Ureter (tissue), 1 donor: ENCODE results near the gene CPNE8. TPM values are rescaled to one million over a fixed set of nuclear protein-coding genes. Genes with fewer than 3 reads are reported as not detected.

Experiments used
- DNase-seq: peaks from one replicate; pipeline ENCODE4 v3.0.0-alpha.2; 2020; ENCODE audit warnings: low spot score
- total RNA-seq: library from RNA; stranded (reverse); gene quantifications from one replicate; pipeline ENCODE4 v1.2.4, GENCODE V29; 2023
- donor health status: DM: yes; HTN: yes; CAD: no.

Gene CPNE8
- total RNA-seq, 1 donor from 2014 or later, result 20.4 TPM

DNA sequence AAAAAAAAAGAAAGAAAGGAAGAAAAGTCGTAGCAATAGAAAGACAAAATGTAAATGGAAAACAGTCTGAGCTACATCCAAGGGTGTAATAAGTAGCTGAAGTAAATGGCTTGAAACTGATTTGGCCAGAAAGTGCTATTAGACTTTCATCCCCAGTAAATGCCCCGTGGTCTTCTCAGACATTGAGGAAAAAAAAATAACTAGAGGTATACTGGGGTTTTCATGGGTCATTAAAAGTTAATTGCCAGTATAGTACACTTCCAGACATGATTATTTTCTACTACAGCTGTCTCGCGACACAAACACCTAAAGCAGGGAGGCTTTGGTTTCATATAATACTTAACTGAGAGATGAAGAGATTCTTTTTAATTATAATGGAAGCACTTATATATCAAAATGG, 271.9 kb downstream of the CPNE8 start:
- no peak for DNase-seq

DNA sequence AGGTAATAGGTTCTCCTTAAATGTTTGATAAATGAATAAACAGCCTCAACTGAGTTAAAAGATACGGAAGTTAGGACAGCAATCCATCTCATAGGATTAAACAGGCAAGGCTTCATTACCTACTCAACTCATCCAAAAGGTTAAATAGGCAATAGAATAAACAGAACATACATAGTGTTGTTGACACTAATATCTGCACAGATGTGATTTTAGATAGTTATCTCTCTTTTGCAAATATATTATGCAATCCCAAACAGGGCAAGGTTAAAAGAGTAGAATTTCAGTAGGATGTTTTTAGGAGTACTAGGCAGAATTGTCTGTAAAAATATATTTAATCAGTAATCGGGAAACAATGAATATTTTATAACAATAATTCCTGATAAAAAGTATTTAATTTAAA, 276.3 kb downstream of the CPNE8 start:
- no peak for DNase-seq

DNA sequence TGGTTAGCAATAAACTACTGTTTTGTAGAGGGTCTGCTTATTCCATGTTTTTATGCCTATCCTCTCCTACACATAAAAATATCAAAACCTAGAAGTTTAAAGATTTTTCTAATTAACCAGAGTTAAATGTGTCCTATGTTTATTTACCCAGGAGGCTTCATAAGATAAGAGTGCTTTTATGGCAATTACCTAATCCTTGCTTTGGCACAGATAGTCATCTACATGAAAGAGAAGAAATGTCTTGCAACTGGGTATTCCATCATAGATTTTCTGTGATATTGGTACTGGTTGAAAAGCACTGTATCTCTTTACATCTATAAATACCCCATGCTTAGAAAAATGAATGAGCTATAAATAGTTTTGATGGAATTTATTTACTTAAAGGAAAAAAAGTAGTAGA, 277.1 kb downstream of the CPNE8 start:
- DNase-seq, result no peak

DNA sequence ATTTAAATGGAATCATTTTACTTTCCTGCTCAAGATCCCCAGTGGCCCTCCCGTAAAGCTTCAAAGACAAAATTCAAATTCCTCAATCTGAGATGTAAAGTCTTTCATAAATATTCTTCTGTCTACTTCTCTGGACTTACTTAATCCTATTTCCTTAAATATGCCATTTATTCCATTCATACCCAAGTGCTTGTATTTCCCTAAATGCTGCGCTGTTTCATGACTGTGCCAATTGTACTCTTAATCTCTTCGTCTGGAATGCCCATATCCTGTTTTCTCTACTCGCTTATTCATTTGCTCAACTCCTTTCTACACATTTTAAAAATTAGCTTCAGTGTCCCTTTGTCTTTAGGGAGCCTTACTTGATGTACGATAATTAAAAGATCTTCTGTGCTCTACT, 280.1 kb downstream of the CPNE8 start:
- DNase-seq, result no peak

DNA sequence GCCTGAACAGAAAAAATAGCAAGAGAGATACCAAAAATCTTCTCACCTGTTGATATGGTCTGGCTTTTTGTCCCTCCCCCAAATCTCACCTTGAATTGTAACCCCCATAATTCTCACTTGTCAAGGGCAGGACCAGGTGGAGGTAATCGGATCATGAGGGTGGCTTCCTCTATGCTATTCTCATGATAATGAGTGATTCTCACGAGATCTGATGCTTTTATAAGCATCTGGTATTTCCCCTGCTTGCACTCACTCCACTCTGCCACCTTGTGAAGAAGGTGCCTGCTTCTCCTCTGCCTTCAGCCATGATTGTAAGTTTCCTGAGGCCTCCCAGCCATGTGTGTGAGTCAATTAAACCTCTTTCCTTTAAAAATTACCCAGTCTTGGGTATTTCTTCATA, 291.2 kb downstream of the CPNE8 start:
- DNase-seq, result no peak

DNA sequence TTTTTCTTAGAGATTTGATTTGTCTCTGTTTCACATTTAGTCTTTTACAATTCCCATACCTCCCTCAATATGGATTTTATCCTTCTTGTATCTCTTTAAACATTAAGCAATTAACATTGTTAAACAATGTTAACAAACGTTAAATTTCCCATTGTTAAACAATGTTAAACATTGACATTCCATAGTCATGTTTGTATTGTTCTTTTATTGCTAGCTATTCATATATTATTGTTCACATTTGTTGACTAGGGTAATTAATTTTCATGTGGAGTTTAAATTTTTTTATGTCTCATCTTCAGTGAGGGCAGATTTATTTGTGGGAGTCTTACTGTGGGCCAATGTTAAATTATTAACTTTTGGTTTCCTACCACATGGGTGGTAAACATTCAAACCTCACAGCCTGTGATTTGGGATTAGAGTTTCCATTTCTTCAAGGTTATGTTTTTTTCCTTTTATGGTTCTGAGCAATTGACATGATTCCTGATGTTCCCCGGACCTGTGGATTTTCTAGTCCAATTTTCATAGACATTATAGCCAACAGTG, 294.5 kb downstream of the CPNE8 start:
- DNase-seq, result no peak

DNA sequence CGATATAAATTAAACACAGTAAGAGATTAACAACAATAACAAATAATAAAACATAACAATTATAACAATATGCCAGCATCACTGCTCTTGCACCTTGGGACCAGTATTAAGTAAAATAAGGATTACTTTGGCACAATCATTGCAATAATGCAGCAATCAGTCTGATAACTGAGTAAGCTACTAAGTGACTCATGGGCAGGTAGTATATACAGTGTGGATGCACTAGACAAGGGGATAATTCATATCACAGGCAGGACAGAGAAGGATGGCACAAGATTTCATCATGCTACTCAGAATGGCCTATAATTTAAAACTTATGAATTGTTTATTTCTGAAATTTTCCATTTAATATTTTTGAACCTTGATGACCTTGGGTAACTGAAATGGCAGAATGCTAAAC, 298.1 kb downstream of the CPNE8 start:
- DNase-seq, result no peak
